Right forelimb (tissue), 1 donor: ENCODE results near the gene NRXN3.
A peak's percentile ranks its signal among the peaks of the same experiment; 100 is the strongest.
"Not testable (repeated sequence)": the region's sequence is repeated elsewhere in the genome, so short reads cannot be mapped to it uniquely, and the experiment has no call there.

Experiments used
- DNase-seq: peaks from one replicate; pipeline ENCODE4 v3.0.0-alpha.2; 2018

The NRXN3 gene

GRCh38 chr14:78501909-78502308 is 331.7 kb downstream of the NRXN3 start:
- DNase-seq = no peak

- no peak for DNase-seq
Observed at GRCh38 chr14:78508023-78508422, 337.9 kb downstream of the NRXN3 start.

- DNase-seq = no peak
Observed at GRCh38 chr14:78509516-78509915, 339.3 kb downstream of the NRXN3 start.

GRCh38 chr14:78512021-78512420 is 341.8 kb downstream of the NRXN3 start:
- DNase-seq = no peak

GRCh38 chr14:78519863-78520262 is 349.7 kb downstream of the NRXN3 start:
- no peak for DNase-seq

- no peak for DNase-seq
Observed at GRCh38 chr14:78524196-78524595, 354.0 kb downstream of the NRXN3 start.

GRCh38 chr14:78524766-78525165 is 354.6 kb downstream of the NRXN3 start:
- no peak for DNase-seq

GRCh38 chr14:78530078-78530477 is 359.9 kb downstream of the NRXN3 start:
- no peak for DNase-seq

GRCh38 chr14:78534141-78534540 is 364.0 kb downstream of the NRXN3 start:
- DNase-seq = no peak

GRCh38 chr14:78535041-78535440 is 364.9 kb downstream of the NRXN3 start:
- DNase-seq = no peak

GRCh38 chr14:78541788-78542187 is 371.6 kb downstream of the NRXN3 start:
- not testable (repeated sequence) for DNase-seq

- DNase-seq = no peak
Observed at GRCh38 chr14:78543433-78543832, 373.3 kb downstream of the NRXN3 start.

- no peak for DNase-seq
Observed at GRCh38 chr14:78561074-78561473, 390.9 kb downstream of the NRXN3 start.

GRCh38 chr14:78566026-78566858 is 396.1 kb downstream of the NRXN3 start:
- peak; percentile 82 for DNase-seq

- DNase-seq = no peak
Observed at GRCh38 chr14:78566859-78567172, 396.6 kb downstream of the NRXN3 start.

- no peak for DNase-seq
Observed at GRCh38 chr14:78567343-78567742, 397.2 kb downstream of the NRXN3 start.

- DNase-seq = not testable (repeated sequence)
Observed at GRCh38 chr14:78573736-78574135, 403.6 kb downstream of the NRXN3 start.

GRCh38 chr14:78576437-78577166 is 406.4 kb downstream of the NRXN3 start:
- DNase-seq = no peak

- no peak for DNase-seq
Observed at GRCh38 chr14:78581229-78581628, 411.1 kb downstream of the NRXN3 start.

GRCh38 chr14:78586681-78587080 is 416.5 kb downstream of the NRXN3 start:
- no peak for DNase-seq

GRCh38 chr14:78588906-78589305 is 418.7 kb downstream of the NRXN3 start:
- no peak for DNase-seq

GRCh38 chr14:78592616-78593219 is 422.5 kb downstream of the NRXN3 start:
- DNase-seq = no peak

GRCh38 chr14:78593949-78594348 is 423.8 kb downstream of the NRXN3 start:
- no peak for DNase-seq

- DNase-seq = no peak
Observed at GRCh38 chr14:78595797-78596196, 425.6 kb downstream of the NRXN3 start.
